ENCODE data around the gene DCN.
"Not testable (repeated sequence)": the region's sequence is repeated elsewhere in the genome, so short reads cannot be mapped to it uniquely, and the experiment has no call there.

DCN gene, protein sequence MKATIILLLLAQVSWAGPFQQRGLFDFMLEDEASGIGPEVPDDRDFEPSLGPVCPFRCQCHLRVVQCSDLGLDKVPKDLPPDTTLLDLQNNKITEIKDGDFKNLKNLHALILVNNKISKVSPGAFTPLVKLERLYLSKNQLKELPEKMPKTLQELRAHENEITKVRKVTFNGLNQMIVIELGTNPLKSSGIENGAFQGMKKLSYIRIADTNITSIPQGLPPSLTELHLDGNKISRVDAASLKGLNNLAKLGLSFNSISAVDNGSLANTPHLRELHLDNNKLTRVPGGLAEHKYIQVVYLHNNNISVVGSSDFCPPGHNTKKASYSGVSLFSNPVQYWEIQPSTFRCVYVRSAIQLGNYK

DNA sequence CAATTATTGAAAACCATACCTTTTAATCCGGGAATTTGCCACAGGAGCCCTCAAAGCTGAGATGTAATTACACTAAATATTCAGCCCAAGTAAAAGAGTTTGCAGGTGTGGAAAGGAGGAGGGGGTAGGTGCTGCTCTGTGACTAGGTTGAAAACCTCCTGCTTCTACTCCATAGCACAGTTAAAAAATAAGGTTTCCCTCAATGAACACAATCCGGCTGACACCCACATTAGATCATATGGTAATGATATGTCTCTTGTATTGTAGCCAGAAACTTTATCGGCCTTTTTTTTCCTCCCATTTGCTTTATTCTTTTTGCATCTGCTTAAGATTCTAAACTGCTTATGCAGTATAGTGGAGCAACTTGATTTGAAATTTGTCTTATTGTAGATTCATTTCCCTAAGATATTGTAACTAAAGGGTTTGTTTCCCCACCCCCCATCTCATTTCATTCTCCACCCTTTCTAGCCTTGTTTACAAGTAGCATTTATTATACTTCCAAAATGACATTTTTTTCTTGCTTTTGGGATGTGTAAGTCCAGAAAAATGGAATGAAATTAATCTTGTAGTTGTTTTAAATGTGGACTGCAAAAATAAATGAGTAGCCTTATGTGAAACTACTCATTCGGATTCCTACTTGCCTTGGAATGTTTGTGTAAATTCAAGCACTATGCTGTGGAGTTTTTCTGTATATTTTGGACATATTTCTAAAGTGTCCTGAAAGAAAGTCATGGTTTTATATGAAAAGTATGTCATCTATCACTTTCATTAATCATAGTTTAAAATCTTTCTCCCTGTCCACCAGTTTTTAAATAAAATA is at the start of gene DCN:
DCN (minus strand) TSS at position 182 of the 820 bp plus-strand sequence. CDS start 4,265 bp downstream, outside the sequence.
- DNase-seq (ENCODE audit: low spot score), result no peak

DNA sequence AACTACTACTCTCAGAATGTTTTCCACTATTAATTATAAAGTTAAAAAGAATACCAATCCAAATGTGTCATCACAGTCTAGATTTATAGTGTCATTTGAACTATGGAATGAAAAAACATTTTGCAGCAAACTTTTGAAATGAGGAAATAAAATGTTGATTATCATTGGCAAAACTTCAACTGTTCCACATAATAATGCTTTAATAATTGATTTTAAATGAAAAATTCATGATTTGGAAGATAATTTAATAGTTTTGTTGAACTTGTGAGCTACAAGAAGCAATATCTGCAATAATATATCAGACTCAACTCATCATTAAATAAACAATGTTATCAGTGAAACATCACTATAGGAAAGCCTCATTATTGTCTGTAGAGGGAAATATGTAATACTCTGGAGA is 48.2 kb upstream of the DCN start:
- DNase-seq (ENCODE audit: low spot score), result no peak

DNA sequence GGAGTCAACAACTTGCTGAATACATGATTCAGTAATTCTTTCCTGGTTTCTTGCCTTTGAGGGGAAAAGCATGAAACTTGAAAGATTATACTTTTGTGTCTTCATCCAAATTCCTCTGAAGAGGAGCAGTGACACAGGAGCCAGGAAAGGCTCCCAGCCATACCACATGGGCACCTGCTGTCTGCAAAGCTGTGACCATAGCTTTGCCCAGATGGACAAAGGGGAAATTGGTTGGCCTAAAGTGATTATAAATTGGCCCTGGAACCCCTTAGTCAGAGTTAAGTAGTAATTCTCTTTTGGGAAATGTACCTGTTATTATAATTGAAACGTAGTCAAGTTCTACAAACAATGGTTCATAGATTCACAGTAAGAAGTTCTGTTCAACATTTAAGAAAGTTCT is 44.3 kb upstream of the DCN start:
- no peak for DNase-seq (ENCODE audit: low spot score)

DNA sequence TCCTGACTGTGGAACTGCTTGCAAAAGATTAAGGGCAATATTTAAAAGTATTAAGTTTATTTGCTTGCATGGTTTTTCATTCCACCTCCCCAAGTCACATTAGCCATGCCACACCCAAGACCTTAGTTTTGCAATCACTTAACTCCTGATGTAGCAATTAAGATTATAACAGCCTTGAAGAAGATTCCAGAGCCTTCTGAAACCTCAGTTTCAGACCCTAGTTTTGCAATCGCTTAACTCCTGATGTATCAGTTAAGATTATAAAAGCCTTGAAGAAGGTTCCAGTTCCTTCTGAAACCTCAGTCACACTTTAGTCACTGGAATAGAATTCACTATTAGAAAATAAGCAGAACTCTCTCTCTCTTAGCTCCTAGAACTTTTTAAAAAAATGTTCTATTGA is 42.7 kb upstream of the DCN start:
- DNase-seq (ENCODE audit: low spot score), result no peak

DNA sequence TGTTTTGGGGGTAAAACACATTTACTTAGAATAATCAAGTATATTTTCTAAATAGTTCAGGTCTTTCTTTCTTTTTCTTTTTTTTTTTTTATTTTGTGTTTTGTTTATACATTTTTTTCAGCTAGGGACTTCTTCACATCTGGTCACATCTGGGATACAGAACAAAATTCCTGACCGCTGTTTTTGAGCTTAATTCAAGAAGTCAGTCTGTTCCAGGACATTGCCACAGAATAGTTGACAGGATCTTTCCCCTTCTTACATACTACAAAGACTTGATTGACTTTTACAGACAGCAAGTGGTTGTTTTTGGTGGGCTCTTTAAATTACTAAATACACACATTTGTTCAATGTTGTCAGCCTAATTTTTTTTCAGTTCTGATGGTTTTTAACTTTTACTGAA is 41.8 kb upstream of the DCN start:
- DNase-seq (ENCODE audit: low spot score), result no peak

DNA sequence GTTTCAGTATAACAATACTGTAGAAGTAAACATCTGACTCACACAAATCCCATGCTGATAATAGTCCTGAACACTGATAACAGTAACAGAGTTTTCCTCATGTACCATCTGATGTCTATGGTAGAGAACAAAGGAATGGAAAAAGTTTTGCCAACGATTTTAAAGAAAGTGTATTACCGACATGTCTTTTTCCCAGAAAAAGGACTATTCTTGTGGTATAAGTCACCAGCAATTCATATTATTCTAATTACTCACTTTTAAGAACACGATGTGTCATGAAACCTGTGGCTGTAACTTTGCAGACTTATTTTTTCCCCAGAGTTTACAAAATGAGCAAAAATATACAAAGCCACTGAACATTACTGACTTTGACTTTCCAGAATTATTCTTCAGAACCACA is 40.1 kb upstream of the DCN start:
- no peak for DNase-seq (ENCODE audit: low spot score)

DNA sequence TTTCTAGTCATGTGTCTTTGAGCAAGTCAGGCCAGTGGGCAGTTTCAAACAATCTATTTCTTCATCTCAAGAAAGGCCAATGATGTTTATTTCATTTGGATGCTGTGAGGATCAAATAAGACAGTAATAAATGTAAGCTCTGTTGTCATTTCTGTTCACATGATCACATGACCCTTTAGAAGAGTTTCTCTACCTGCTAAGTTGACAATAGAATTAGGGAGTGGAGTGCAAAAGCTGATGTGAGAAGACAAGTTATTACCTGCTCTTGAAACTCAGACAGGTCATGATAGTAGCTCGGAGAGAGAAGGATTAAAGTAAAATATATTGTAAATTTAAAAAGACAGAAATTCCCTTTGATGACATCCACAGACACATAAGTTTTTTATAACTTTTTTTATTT is 37.3 kb upstream of the DCN start:
- no peak for DNase-seq (ENCODE audit: low spot score)

DNA sequence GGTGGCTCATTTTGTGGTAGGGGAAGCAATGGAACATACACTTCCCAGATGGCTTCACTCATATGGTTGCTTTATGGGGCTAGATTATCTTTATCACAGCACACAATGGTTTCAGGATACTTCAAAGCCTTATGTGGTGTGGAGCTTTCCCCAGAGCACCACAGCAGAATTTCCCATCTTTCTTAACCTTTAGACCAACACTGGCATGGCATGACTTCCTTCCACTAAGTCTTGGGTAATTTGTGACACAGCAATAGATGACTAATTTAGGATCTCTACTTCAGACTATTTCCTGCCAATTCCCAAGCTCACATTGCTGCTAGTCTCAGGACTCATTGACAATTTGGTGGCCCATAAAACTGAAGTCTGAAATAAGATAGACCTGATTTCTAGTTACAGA is 36.9 kb upstream of the DCN start:
- no peak for DNase-seq (ENCODE audit: low spot score)

DNA sequence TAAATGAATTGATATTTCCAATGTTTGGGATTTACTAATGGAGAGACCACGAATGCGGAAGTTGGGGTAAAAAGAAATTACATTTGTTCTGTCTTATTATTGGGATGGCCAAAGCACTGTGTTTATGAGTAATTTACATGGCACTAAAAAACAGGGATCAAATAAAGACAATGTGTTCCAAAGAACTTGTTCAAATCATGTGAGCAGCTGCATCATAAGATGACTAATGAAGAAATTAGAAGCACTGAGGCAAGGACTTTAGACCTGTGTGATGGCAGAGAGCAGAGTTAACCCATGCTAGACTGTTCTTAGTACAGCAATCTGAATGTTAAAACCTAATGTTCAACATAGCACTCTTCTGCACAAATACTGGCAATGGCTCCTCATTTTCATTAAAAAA is 34.3 kb upstream of the DCN start:
- no peak for DNase-seq (ENCODE audit: low spot score)

DNA sequence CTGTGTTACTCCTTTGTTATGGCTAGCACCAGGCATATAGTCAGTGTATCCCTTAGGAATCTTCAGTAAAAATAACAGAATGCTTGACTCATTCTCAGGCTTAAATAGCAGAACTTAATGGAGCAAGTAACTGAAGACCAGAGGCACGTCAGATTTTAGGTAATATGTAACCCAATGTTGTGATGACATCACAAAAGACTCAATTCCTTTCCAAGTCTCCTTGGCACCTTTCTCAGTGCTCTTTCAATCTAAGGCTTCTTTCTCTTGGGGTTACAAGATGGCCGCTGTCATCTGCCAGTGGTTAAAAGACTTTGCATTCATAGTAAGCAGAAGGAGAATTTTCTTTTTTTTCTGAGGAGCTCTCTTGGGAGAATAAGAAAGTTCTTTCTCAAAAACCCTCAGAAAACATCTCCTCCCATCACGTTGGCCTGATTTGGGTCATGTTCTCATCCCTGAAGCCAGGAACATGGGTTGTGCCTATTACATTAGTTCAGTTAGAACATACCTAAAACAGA is 33.4 kb upstream of the DCN start:
- DNase-seq (ENCODE audit: low spot score), result no peak

DNA sequence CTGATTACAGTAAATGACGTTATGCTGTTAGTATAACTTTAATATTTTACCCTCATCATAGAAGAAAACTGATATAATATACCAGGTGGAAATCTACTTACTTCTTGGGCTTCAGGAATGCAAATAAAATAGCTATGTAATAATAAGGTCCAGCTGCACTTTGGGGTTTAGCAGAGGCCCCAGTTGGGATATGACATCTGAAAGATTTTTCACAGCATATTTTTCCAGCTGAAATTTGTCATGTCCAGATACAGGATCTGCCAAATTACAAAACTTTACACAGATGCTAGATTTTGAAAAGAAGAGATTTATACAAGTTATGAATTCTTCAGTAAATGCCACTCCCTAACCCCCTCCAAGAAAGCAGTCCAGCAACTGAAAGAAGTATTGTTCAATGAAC is 29.2 kb upstream of the DCN start:
- no peak for DNase-seq (ENCODE audit: low spot score)

DNA sequence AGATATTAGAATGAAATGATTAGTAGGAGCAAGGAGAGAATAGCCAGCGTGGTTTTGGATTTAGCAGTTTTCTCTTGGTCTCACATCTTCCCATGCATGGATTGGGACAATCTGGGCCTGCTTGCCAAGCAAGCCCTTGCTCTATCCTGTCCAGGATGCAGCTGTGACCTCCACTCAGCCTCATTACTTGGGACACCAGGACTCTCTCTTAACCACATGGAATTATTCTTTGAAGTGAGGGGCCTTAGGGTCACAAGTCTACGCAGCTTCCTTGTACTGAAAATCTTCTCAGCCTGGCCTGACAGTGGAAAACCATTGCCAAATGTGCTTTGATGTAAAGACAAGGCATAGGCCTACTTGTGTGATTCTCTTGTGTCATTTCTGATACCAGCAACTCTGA is 28.0 kb upstream of the DCN start:
- DNase-seq (ENCODE audit: low spot score), result no peak

DNA sequence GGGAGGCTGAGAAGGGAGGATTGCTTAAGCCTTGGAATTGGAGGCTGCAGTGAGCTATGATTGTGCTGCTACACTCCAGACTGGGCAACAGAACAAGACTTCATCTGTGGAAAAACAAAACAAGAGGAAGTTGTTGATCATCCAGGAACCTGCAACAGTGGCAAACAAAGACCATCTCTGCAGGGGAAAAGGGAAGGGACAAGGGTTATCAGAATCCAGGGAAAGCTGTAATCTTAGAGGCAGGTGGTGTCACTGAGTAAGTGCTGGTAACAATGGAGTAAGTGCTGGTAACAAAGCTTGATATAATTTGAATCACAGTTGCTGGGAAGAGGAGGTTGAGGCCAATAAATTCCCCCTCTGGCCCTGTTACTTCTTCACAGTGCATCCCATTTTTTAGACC is 27.5 kb upstream of the DCN start:
- DNase-seq (ENCODE audit: low spot score), result no peak

DNA sequence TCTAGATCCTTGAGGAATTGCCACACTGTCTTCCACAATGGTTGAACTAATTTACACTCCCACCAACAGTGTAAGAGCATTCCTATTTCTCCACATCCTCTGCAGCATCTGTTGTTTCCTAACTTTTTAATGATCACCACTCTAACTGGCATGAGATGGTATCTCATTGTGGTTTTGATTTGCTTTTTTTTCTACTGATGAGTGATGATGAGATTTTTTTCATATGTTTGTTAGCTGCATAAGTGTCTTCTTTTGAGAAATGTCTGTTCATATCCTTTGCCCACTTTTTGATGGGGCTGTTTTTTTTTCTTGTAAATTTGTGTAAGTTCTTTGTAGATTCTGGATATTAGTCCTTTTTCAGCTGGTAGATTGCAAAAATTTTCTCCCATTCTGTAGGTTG is 24.7 kb upstream of the DCN start:
- DNase-seq (ENCODE audit: low spot score), result not testable (repeated sequence)

DNA sequence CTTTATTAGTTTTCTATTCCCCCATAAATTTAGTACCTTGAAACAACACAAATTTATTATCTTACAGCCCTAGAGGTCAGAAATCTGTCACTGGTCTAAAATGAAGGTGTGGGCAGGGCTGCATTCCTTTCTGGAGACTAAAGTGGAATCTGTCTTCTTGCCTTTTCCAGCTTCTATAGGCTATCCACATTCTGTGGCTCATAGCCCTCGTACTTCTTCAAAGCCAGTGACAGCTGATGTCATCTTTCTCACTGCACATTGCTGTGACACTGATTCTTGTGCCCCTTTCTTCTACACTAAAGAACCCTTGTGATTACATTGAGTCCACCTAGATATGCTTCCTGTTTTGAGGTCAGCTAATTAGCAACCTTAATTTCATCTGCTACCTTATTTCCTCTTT is 23.2 kb upstream of the DCN start:
- no peak for DNase-seq (ENCODE audit: low spot score)

DNA sequence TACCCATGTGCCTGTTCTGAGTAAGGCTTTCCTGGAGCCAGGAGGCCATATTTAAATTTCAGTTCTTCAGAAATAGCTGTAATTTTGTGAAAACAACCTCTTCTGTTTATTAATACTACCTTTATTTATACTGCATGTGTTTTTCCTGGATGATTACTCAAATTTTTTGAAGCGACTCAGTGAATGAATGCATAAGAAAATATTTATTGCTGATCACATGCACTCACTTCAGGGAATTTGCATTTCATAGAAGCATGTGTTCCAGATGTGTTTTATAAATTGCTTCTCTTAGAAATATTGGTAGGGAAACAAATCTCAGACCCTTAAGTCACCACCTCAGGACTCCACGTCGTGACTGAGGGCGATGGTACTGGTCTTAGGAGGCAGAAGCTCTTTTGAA is 21.8 kb upstream of the DCN start:
- DNase-seq (ENCODE audit: low spot score), result no peak

DNA sequence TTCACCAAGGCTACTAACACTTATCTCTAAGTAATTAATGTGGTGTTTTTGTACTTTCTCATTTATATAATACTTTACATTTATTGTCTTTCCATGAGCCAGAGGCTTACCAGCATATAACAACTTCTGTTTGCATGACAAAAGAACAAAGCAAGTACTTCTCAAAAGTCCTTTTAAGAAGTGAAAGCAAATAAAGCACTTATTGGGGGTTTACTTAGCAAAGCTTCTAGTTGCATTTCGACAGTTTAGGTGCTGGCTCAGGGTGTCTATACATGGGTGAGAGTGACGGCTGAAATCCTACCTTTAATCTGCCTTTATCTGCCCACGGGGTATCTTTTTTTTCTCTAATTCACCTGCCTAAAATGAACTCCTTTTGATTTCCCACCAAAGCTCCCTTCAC is 21.0 kb upstream of the DCN start:
- DNase-seq (ENCODE audit: low spot score), result no peak

DNA sequence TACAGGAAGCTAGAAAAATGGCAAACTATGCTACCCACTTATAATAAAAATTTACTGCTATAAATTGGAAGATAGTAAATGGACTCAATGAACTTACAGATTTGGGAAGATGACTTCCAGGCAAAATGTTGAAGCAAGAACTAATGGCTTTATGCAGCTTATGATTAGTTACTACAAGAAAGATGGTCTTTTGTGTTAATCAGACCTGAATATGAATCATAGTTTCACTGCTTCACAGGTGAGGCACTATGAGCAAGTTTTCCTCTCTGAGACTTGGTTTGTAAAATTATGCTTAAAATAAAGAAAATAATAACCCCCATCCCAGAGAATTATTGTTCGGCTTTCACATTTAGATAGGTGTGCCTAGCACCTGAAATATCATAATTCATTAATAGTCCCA is 19.8 kb upstream of the DCN start:
- no peak for DNase-seq (ENCODE audit: low spot score)

DNA sequence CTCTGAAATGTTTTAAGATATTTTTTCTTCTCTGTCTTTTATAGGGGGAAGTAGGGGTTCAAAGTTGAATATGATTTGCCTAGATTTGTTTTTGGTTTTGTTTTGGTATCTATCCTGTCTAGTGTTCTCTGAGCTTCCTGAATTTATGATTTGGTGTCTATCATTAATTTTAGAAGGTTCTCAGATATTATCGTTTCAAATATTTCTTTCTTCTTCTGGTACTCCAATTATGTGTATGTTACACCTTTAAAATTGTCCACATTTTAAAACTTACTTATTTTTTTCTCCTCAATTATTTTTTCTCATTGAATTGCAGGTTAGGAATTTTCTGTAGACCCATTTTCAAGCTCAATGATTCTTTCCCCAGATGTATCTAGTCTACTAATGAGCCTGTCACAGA is 13.8 kb upstream of the DCN start:
- no peak for DNase-seq (ENCODE audit: low spot score)

DNA sequence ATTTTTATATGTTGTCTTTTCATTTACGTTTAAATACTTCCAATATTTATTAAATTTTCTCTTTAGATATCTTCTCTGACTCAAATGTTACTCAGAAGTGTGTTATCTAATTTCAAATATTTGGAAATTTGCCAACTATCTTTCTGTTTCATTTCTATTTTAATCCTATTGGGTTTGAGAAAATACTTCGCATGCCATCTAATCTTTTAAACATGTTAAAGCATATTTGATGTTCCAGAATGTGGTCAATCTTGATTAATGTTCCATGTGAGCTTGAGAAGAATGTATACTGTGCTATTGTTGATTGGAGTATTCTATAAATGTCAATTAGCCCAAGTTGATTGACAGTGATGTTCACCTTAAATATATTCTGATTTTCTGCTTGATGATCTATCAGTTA is 11.9 kb upstream of the DCN start:
- DNase-seq (ENCODE audit: low spot score), result no peak

DNA sequence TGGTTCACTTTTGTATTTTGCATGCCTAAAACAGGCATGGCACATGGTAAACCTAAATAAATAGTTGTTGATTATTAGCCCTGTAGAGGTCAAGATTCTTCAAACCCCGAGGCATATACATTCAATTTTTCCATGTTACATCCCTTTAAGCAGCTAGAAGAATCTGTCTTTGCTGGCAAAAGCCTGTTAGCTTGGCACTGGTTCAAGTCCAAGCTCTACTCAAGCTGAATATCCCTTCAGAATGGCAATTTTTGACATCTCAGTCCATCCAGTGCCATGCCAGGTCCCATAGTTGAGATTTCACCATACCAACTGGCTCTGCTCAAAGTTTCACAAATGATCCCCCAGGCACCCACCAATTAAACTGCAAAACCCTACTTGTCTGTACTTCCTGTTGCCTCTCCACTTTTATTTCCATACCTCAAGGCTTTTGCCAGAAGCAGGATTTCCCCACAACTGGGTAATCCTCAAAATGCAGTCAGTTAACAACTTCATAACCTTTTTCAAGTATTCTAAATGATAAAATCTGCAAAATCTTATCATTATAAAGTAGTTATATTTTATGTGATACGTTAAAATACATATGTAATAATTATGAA is 9.0 kb upstream of the DCN start:
- no peak for DNase-seq (ENCODE audit: low spot score)

DNA sequence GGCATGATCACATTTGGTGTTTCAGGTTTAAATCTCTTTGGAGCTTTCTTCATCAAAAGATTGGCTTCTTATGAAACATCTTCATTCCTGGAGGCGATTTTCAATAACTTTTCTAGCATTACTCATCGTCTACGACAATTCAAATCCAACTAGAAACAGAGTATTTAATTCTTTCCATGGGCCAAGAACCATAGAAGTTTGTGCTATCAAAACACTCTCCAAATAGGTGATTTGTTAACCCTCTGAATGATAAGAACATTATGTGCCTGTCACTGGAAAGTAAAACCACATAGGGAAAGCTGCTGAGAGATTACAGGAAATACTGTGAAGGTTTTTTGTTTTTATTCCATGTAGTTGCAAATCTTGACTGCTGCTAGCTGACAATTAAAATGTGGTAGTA is 6.9 kb upstream of the DCN start:
- DNase-seq (ENCODE audit: low spot score), result no peak

DNA sequence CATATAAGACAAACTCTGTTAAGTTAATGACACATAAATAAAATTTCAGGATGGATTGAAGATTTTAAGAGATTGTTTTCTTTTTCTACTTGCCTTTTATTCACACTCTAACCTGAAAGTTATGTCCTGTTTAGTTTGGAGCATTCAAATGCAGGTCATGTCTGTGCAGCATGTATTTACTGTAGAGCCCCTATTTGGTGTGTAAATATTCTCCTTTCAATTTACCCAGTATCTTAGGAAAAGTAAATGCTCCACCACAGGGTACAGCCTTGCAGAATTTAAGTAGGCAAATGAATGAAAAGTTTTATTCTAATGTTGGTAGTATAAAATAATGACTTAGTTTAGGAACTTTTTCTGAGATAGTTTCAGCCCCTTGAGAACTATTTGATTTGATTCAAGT is 6.2 kb upstream of the DCN start:
- DNase-seq (ENCODE audit: low spot score), result no peak

All from putamen (tissue), 1 donor.